Measurements from ENCODE around the gene DAB2IP. TPM values are rescaled to one million over a fixed set of nuclear protein-coding genes. Genes with fewer than 3 reads are reported as not detected.
A peak's percentile ranks its signal among the peaks of the same experiment; 100 is the strongest.

The DAB2IP gene
- total RNA-seq, 4 donors from 2014 or later = 35.2 to 56.4 (median 51.4) TPM

GRCh38 chr9:121717141-121717991 lies 65.9 kb downstream of the DAB2IP start:
- no peaks in the 10 kb centered on the region for H3K9me3 ChIP-seq
- H3K27ac ChIP-seq = peak overlapping the region in 1 of 4 donors; percentile 28
- peaks cover 0 to 45% (median 22%) of the 10 kb centered on the region in 4 donors for H3K4me1 ChIP-seq
- peaks cover 0 to 6% (median 0%) of the 10 kb centered on the region in 3 donors for H3K36me3 ChIP-seq
- 73 to 75% methylated on average over 18 to 19 of the region's 19 CpGs for WGBS, 2 donors
- no peak for DNase-seq (ENCODE audit: low spot score in 2 of 2)
- no peaks in the 10 kb centered on the region for H3K27me3 ChIP-seq
- H3K4me3 ChIP-seq = no peak overlapping the region
- TF ChIP-seq CTCF (IDR thresholded peaks at IDR 0.05) (no peak), EP300 (IDR thresholded peaks at IDR 0.05) (no peak), POLR2A (IDR thresholded peaks at IDR 0.05) (no peak)

- Histone ChIP-seq H3K36me3 (peaks cover 0 to 6% (median 0%) of the 10 kb centered on the region in 3 donors), H3K4me1 (peaks cover 0 to 52% (median 27%) of the 10 kb centered on the region in 4 donors), H3K9me3 (no peaks in the 10 kb centered on the region), H3K27me3 (no peaks in the 10 kb centered on the region), H3K27ac (peak overlapping the region in 1 of 4 donors; percentile 28), H3K4me3 (no peak overlapping the region)
- TF ChIP-seq CTCF (IDR thresholded peaks at IDR 0.05) (no peak), POLR2A (IDR thresholded peaks at IDR 0.05) (no peak), EP300 (IDR thresholded peaks at IDR 0.05) (no peak)
- no peak for DNase-seq (ENCODE audit: low spot score in 2 of 2)
- WGBS, 2 donors = 39 to 53% methylated on average over 7 to 14 of the region's 16 CpGs
Observed at GRCh38 chr9:121718084-121718483, 66.7 kb downstream of the DAB2IP start.

- Histone ChIP-seq H3K9me3 (no peaks in the 10 kb centered on the region), H3K4me1 (peaks cover 0 to 56% (median 29%) of the 10 kb centered on the region in 4 donors), H3K4me3 (no peak overlapping the region), H3K36me3 (peaks cover 0 to 5% (median 0%) of the 10 kb centered on the region in 3 donors), H3K27ac (no peak overlapping the region), H3K27me3 (no peaks in the 10 kb centered on the region)
- TF ChIP-seq POLR2A (IDR thresholded peaks at IDR 0.05) (no peak), CTCF (IDR thresholded peaks at IDR 0.05) (no peak), EP300 (IDR thresholded peaks at IDR 0.05) (no peak)
- no peak for DNase-seq (ENCODE audit: low spot score in 2 of 2)
- WGBS, 2 donors = 83 to 88% methylated on average over 6 of the region's 6 CpGs
Observed at GRCh38 chr9:121718501-121718900, 67.1 kb downstream of the DAB2IP start.

GRCh38 chr9:121720311-121721057 lies 69.0 kb downstream of the DAB2IP start:
- peaks cover 0 to 76% (median 43%) of the 10 kb centered on the region in 4 donors for H3K4me1 ChIP-seq
- WGBS, 2 donors = 69 to 70% methylated on average over 6 of the region's 7 CpGs

More at GRCh38 chr9:121720311-121721057, 69.0 kb downstream of the DAB2IP start:
- Histone ChIP-seq H3K27ac (peak overlapping the region in 2 of 4 donors; percentile 61 to 64), H3K4me3 (no peak overlapping the region), H3K36me3 (no peaks in the 10 kb centered on the region), H3K9me3 (no peaks in the 10 kb centered on the region), H3K27me3 (no peaks in the 10 kb centered on the region)
- TF ChIP-seq EP300 (IDR thresholded peaks at IDR 0.05) (no peak), POLR2A (IDR thresholded peaks at IDR 0.05) (no peak), CTCF (IDR thresholded peaks at IDR 0.05) (no peak)
- DNase-seq (ENCODE audit: low spot score in 2 of 2) = no peak

Measured in tibial nerve (tissue), 4 donors.